Activated T-helper 9 cell treated with anti-CD3 and anti-CD28 coated beads, Interleukin-2, amount 50 U/mL, for 16 hours (primary cell): ENCODE measurements around the gene ADGRB3.
"Not testable (repeated sequence)": the region's sequence is repeated elsewhere in the genome, so short reads cannot be mapped to it uniquely, and the experiment has no call there.

Experiments
- DNase-seq: peaks from one replicate; pipeline ENCODE4 v3.0.0-alpha.2; 2020; ENCODE audit warnings: low read depth

Gene ADGRB3

DNA sequence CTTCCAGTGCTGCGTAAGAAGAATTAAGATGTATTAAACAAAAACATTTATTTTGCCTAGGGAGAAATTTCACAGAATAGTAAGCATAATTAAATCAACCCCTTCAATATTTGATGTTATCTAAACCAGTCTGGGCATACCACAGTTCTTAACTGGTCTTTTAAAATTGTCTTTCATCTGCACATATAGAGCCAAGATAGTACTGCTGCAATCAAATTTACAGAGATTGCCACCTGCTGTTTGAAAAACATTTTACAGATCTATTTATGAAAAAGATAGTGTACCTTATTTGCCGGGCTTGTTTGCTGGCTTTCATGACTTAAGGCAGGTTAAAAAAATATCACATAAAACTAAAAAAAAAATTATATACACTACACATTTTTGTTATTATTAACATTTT lies 323.2 kb downstream of the ADGRB3 start:
- DNase-seq: no peak

DNA sequence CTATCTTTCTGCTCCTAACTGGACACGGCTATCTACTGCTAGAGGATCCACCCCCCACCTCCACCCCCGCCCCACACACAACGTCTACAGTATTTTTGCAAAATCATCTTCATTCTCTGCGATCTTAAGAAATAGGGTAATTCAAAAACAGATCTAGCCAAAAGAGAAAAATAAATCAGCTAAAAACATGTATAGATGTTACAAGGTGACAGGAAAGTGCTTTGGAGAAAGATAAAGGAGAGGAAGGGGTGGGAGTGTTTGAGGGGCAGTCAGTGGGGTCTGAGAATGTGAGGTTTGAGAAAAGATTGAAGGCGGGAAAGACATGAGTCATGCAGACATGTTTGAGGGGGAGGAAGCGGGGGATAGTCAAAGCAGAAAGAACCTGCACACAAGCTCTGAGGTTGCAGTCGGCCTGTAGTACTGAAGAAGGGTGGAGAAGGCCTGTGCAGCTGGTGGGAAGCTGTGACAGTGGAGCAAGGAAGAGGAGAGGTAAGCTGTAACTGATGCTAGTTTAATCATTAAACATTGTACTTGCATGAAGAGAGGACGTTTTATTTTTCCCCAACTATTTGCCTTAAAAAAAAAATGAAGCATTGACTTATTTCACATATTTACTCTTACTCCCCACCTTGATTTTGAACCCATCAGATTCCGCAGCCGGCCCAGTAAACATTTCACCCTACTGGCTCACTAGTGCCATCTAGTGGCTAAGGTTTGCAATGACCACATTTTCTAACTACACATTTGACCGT lies 332.6 kb downstream of the ADGRB3 start:
- peak; percentile 21 for DNase-seq

DNA sequence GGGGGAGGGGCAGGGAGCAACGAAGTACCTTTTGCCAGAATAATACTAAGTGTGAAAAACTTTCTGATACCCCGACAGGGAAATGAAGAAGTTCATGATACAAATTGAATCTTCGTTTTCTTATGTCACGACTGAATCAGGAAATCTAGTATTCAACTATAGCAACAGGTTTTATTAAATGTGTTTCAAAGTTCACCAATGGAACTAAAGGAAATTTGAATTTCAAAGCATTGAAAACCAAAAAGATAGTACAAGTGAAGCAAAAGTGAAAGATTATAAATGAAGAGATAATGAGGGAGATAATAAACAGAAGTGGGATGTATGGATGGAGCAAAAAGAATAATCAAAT lies 333.2 kb downstream of the ADGRB3 start:
- no peak for DNase-seq

DNA sequence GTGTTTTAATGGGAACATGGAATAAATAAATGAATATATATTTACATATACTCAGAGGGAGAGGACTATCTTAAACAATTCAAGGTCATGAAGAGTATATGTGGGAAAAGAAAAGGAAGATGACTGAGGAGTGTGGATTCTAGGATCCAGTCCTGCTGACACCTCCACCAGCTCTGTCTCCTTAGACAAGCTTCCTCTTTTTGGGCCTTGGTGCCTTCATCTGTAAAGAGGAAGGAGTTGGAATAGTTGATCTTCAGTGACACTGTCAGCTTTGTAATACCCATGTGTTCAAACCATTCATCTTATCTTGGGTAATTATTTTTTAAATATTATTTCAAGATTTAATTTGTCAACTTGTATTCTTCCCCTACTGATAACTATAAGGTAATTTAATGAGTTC lies 338.0 kb downstream of the ADGRB3 start:
- no peak for DNase-seq

DNA sequence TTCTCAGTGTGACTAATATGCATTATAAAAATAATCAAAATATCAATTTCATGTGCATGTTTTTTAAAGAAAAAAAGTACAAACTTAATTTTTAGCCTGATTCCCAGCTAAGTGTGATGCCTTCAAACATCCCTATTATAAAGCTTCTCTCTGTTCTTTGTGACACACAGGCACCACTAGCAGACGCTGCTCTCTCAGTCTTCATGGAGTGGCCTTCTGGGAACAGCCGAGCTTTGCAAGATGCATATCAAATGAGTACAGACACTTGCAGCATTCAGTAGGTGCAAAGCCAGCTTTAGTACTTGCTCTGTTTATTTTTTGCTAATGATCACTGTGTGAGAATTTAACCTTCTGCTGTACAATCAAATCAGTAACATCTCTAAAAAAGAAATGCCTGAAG lies 340.0 kb downstream of the ADGRB3 start:
- DNase-seq: no peak

DNA sequence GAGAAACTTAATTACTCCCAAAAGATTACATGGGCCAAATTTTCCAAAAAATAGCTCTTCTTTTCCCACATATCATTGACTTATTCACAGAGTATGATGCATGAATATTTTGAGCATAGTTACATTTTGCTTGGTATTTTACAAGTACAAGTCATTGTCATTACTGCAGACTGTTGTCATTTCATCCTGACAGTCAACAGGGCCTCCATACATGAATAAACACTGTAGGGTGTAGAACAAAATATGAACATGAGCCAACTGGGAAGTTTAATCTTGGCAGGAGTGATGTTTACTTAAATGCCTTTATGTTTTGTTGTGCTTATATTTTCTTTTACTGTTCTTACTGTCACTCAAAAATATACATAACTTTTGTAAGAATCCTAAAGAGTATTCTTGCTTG lies 340.7 kb downstream of the ADGRB3 start:
- DNase-seq: no peak

DNA sequence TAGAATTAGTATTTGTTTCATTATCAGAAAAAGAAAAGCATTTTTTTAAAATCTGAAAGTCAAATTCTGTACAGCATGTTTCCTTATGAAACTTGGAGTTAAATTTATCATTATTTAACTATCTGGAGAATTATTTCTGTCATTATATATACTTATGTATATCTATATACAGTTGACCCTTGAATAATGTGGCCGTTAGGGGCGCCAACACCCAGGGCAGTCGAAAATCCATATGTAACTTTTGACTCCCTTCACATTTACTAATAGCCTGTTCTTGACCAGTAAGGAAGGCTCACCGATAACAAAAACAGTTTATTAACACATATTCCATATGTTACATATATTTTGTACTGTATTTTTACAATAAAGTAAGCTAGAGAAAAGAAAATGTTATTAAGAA lies 341.2 kb downstream of the ADGRB3 start:
- DNase-seq: no peak

DNA sequence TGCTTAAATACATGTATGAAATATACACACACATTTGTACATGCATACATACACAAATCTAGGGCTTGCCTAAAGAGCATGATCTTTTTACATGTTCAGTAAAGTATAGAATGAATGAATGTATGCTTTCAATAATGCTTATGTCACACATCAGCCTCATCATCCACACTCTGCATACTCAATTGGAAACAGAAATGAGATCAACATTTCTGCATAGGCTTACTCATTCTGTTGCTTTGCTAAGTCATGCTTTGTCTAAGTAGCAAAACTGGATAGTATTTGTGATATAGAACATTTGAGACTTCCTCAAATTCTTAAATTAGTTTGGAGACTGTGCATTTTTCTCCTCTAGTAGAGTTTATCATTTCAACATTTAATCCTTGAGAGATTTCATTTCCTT lies 343.3 kb downstream of the ADGRB3 start:
- no peak for DNase-seq

DNA sequence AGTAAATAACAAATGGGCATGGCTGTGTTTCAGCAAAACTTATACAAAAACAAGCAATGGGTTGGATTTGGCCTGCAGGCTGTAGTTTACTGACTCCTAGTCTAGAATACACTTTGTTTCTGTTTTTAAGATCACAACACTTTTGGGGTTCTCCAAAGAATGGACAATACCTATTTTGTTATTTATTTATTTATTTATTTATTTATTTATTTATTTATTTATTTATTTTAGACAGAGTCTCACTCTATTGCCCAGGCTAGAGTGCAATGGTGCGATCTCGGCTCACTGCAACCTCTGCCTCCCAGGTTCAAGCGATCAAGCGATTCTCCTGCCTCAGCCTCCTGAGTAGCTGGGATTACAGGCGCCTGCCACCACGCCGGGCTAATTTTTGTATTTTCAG lies 346.6 kb downstream of the ADGRB3 start:
- not testable (repeated sequence) for DNase-seq

DNA sequence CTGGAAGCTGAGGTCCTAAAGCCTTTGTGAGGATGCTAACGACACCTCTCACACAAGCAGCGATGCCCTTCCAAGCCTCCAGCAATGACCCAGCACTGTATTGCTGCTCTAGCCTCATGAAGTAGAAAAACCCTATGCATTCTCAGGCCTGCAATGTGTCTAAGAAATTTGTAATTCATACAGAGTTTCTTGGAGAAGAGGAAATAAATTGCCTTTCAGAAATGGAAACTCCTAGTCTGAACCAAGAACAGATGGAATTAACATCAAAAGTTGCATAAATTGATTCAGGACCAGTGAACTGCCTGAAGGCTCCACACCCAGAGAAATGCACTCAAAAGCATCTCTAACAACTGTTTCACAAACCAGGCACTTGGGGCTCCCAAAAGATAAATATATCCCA lies 353.6 kb downstream of the ADGRB3 start:
- DNase-seq: no peak

DNA sequence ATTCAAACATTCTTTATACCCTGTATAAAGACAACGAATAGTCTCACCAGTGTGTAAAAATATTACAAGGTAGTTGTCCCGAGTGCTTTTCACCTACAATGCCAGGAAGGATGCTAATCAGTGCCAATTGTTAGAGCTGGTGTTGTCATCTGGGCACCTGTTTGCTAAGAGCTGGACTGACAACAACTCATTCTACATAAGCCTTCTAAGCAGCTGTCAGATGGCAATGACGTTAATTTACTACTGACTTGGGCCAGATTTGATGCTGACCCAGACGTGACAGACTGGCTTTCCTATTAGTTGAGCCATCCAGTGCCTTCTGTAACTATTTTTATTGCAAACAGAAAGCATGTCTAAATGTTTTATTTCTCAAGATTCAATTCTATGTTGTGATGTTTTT lies 355.2 kb downstream of the ADGRB3 start:
- DNase-seq: no peak

DNA sequence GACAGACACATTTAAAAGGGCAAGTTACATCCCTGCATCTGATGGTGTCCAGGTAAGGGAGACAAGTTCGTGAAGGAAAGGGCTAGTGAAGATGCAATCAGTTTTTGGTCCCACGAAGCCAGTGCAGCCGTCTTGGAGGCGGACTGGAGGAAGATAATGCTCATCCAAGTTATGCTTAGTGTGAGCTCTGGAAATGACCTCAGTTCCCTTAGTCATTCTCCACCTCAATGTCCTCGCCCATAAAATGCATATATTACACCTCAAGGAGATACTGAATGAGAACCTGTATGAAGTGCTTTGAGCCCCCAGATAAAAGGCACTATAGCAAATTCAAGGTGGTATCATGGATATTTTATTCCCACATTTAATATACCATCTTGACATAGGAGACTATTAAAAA lies 358.8 kb downstream of the ADGRB3 start:
- DNase-seq: no peak

DNA sequence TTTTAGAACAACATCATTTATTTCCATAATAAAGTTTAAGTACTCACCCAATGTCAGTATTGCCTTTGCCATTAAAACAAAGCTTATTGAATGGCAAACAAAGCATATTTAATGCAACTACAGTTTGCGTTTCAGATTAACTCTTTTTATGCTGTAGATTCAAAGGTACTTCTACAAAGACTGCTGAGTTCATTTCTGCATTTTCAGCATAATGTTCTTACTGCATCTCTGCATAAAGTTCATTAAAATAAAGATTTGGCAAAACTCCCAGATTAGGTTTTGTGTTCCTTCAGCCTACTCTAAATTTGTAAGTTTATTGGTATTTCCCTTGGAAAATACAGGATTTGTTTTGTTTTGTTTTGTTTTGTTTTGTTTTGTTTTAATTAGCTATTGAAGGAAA lies 359.4 kb downstream of the ADGRB3 start:
- DNase-seq: no peak

DNA sequence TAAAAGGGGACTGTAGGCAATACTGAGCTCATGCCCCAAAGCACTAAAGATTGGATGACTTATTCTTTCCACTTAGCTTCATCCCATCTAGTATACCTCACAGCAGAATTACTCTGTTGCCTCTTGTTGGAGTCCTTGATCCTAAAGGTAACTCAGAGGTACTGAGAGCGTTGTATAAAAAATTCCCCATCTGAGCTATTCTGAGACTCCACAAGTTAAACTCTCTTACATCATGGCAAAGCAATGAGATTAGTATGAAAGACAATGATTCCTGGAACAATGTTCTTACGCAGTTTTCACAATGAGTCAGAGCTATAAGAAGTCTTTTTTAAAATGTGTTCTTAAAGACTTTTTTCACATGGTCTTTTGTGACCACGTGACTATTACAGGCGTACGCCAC lies 370.1 kb downstream of the ADGRB3 start:
- no peak for DNase-seq

DNA sequence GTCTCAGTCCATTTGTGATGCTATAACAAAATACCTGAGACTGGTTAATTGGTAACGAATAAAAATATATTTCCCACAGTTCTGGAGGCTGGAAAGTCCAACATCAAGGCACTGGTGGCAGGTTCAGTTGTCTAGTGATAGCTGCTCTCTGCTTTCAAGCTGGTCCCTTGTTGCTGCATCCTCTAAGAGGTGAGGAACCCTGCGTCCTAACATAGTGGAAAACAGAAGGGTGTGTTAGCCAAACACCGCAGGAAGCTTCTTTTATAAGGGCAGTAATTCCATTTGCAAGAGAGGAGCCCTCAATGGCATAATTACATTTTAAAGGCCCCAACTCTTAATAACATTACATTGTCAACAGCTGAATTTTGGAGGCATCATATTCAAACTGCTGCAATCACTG lies 372.7 kb downstream of the ADGRB3 start:
- no peak for DNase-seq

DNA sequence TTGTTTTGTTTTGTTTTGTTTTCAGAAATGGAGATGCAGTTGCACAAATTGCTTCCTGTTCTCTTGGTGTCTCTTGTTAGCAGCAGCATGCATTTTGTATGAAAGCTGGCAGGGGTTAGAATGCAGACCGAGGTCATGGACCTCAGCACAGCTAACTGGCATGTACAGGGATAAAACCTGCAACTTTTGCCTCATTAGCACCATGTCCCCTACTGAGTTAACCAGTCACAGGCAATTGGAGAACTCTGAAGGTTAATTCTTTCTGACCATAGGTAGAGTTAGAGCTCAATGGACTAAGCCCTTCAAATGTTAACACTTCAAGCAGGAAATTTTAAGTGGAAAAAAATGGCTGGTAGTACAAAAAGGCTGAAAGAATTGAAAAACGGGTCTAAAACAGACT lies 377.1 kb downstream of the ADGRB3 start:
- no peak for DNase-seq

DNA sequence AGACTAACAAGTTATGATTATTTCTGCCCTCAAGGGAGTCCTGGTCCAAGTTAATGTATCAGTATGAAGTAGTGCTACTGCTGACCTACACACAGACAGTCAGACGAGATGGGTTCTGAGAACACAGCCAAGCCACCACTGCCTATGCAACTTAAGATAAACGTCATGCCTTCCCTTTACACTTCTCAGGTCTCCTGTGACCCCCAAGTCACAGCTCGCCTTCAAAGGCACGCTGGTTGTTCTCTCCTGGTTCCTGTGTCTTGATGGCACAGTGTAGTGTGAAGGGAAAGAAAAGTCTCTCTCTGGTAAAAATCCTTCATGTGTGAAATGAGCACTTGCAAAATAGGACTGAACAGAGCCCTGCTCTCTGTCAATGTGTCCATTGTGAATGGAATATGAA lies 377.8 kb downstream of the ADGRB3 start:
- DNase-seq: no peak

DNA sequence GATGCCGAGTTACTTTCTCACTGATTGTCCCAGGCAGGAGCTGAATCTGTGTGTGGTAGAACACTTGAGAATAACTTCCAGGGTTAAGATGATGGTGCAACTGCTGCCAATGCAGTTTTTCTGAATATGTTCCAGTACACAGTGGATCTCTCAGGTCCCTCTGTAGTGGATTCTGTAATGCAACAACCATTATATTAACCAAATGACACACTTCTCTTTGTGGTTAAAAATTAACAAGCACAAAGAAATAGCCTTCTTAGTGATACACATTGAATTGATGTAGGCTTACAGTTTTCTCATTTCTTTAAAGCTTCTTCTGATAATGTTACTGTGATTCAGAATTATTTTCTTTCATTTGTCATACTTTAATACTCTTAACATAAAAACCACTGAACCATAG lies 383.8 kb downstream of the ADGRB3 start:
- no peak for DNase-seq

DNA sequence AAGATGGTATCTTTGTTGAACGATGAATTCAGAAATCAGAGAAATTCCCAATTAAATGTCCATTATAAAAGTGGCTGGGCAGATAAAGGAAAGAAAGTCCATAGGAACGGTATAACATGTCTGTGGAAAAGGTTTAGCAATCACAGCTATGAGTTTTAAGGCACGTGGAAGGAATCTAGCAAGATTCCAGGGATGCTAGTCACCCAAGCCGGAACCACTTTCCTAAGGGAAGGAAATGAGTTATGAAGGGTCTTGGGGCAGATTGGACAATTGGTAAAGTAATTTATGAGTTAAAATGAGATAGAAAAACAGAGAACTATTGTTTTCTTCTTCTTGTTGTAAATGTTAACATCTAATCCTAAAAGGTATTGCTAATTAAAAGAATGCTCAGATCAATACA lies 384.8 kb downstream of the ADGRB3 start:
- no peak for DNase-seq

DNA sequence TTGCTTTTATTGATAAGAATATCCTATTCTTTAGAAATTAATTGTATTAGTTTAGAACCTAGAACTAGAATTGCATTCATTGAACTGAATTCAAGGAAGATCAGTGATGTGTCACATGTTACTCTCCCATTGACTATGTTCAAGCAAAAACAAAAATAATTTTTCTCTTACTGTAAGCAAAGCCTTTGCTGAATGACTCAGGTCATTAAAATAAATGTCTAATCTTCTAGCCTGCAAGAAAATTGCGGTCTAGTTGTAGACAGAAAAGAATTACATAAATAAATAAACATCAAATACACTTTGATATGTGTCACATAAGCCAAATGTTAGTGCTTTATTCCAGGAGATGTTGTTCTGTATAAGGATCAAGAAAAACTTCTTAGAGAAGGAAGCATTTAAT lies 387.9 kb downstream of the ADGRB3 start:
- DNase-seq: no peak

DNA sequence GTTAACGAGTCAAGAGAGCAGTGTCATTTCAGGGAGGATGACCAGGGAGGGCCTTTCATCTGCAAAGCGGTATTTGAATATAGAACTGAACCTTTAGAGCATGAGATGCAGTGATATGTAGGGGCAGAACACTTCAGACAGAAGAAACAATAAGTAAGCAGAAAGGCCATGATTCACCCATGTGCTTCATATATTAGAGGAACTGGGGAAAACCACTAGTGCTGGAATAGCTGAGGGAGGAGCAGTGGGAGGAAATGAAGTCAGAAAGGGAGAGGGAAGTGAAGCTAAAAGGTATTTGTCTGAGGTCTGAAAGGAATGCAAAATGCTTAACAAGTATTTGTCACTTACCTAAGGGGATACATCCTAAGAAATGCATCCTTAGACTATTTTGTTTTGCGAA lies 391.2 kb downstream of the ADGRB3 start:
- DNase-seq: no peak

DNA sequence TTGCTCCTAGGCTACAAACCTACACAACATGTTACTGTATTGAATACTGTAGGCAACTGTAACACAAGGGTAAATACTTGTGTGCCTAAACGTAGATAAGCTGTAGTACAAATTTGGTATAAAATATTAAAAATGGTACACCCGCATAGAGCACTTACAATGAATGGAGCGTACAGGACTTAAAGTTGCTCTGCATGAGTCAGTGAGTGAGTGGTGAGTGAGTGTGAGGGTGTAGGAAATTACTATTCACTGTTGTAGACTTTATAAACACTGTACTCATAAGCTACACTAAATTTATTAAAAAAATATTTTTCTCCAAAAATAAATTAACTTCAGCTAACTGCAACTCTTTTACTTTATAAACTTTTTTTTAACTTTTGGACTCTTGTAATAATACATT lies 391.6 kb downstream of the ADGRB3 start:
- no peak for DNase-seq

DNA sequence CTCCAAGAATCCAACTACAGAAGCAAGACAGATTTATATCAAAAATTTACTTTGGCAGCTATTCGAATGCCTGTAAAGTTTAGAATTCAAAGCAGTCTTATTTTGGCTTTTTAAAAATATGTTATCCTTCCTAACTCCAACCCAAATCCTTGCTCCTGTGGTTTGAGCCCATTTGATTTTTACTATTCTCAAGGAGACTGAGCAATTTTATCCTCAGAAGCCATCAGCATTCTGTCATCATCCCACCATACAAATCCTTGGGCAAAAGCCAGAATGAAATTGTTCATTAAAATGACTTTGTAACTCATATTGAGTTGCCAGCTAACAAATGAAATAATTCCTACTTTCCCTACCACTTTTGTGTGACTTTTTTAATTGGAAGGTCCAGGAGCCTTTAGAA lies 392.8 kb downstream of the ADGRB3 start:
- DNase-seq: no peak

DNA sequence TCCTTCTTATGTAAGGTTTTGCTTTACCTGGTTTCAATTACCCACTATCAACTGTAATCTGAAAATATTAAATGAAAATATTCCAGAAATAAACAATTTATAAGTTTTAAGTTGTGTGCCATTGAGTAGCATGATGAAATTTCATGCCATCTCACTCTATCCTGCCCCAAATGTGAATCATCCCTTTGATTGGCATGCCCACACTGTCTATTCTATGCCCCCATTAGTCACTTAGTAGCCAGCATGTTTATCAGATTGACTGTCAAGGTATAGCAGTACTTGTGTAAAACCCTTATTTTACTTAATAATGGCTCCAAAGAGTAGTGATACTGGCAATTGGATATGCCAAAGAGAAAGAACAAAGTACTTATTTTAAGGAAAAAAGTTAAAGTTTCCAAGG lies 403.8 kb downstream of the ADGRB3 start:
- DNase-seq: no peak

DNA sequence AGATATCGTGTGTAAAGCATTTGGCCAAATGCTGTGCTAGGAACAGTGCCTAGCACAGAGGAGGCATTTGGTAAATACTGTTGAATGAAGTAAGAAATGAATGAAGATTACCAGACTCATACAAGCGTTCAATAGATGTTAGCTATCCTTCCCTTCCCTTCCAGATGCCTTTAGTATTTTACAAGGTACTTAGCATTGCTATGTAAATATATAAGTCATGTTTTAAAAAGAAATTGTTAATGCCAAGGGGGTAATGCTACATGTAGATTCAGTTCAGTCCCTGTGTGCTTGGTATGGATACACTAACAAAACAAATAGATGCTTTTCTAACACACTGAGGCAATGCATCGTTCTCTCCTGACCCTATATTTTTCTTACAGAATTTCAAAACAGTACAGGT lies 407.2 kb downstream of the ADGRB3 start:
- no peak for DNase-seq
